HTERT RPE-1 (cell line): ENCODE data around the gene TOR1AIP1.
"Not testable (repeated sequence)": the region's sequence is repeated elsewhere in the genome, so short reads cannot be mapped to it uniquely, and the experiment has no call there.

Experiments
- in situ Hi-C: fragments of 300-500 bp; cut with MboI; formaldehyde crosslinking; loops from 4 replicates; pipeline ENCODE4 v1.14.3; 2020; ENCODE audit warnings: low sequenced_read_pairs

Gene TOR1AIP1

GRCh38 chr1:179882253-179883039 lies at the start of gene TOR1AIP1:
TOR1AIP1 (plus strand) TSS chr1:179882285; CDS start chr1:179882503, 218 bp downstream.
- in situ Hi-C loops = no loop called here

GRCh38 chr1:179836686-179837445 lies 45.2 kb upstream of the TOR1AIP1 start:
- in situ Hi-C loops = not testable (repeated sequence)

DNA sequence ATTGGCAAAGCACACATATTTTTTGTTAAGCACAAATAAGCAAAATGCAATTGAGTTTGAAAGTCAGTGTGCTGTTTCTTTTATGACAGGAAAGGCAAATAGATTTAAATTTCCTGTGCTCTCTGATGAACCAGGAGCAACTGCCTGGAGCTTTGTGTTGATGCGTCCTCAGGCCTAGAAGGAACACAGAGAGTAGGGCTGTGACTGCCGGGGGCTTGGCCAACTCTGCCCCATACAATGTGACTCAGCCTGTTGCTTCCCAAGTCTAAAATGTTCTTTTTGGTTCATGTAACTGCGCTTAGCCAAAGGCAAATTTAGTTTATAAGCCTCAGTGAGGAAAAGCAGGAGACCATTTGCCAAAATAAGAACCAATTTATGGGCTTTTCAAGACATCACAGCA lies 42.0 kb upstream of the TOR1AIP1 start:
- in situ Hi-C loops = no loop called here

- in situ Hi-C loops = no loop called here
Measured at GRCh38 chr1:179848233-179848632, 33.9 kb upstream of the TOR1AIP1 start.

DNA sequence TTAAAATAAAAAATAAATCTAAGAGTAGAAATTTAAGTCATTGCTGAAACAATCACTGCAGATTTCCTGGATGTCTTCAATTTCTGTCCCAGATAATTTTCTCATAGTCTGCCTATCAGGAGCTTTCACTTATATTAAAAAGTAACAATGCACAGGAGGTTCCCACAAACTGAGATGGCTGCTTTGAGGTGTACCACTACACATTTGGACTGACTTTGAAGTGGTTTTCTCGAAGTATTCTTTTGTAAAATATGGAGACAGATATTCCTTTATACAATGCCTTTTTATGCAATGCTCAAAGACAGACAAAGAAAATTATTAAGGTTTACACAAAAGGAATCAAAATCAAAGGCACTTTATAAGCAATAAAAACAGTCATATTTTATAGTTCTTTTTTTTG lies 29.0 kb upstream of the TOR1AIP1 start:
- in situ Hi-C loops = no loop called here

DNA sequence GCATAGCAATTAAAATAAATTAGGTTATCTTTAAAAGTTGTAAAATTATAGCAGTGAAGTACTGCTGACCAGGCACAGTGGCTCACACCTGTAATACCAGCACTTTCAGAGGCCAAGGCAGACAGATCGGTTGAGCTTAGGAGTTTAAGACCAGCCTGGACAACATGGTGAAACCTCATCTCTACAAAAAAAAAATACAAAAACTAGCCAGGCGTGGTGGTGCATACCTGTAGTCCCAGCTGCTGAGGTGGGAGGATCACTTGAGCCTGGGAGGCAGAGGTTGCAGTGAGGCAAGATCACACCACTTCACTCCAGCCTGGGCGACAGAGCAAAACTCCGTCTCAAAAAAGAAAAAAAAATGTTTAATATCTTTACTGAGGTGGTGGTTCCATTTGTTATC lies 26.3 kb upstream of the TOR1AIP1 start:
- in situ Hi-C loops = not testable (repeated sequence)

DNA sequence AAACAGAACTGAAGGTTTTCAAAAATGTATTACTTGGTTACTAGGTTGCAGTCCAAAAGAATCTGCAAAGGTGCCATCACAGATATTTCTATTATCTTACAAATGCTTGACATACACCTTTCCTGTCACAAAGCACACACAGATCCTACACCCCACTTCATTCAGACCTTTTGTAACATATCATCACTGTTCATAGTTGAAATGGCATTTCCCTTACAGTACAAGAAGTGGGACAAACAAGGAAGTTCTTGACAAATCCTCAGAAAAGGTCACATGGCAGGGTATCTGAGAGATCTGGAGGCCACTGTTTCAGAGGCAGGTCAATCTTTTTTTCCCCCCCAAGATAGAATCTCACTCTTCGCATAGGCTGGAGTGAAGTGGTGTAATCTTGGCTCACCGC lies 25.8 kb upstream of the TOR1AIP1 start:
- in situ Hi-C loops = no loop called here

- in situ Hi-C loops = no loop called here
Measured at GRCh38 chr1:179857009-179857408, 25.1 kb upstream of the TOR1AIP1 start.

- in situ Hi-C loops = no loop called here
Measured at GRCh38 chr1:179860652-179861051, 21.4 kb upstream of the TOR1AIP1 start.

GRCh38 chr1:179865377-179865776 lies 16.7 kb upstream of the TOR1AIP1 start:
- in situ Hi-C loops = no loop called here

- in situ Hi-C loops = no loop called here
Measured at GRCh38 chr1:179866616-179867015, 15.5 kb upstream of the TOR1AIP1 start.

DNA sequence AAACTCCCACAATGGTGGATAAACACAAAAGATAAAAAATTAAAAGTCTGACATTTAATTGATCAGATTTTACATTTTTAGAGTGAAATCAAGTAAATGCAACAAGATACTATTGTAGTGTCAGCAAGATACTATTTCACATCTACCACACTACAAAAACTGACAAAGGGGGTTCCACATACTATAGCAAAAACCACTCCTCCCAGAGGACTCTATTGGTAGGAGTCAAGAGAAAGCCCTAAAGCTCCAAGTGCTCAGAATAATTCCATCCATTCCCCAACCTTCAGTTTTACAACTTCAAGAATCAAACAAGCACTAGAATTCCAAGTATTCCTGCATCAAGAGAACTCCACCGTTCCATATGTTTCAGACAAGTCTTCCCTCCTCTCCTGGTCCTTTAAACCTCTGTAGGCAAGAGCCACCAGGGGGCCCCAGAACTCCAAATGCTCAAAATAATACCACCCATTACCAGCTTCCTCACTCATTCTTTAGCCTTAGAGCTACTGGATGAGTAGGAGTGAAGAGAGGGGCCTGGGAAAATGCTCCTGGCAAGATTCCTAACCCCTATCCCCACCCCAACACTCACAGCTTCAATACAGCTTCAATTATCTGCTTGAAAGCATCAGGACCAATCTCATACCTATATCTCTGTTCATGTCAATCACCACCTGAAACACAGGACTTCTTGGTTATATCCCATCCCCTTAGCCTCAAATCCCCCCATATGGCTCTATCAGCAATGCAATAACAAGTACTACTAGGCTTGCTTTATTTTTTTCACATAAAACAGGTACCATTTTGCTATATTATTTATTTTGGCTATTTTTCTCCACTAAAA lies 14.4 kb upstream of the TOR1AIP1 start:
- in situ Hi-C loops = no loop called here

DNA sequence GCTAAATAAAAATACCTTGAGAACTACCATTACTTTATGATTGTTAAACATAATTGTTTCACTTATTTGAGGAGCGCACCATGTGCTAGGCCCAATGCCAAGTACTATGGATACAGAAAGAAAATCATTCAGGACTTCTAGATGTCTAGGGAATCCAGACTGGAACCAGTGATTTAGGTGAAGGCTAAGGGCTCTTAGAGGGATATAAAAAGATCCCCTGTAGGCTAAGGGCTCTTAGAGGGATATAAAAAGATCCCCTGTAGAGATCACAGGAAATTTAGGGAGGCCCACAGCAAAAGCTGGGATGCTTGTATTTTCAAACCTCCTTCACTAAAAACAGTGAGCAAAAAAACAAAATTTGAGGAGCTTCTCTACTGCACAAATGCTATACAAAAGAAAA lies 11.2 kb upstream of the TOR1AIP1 start:
- in situ Hi-C loops = no loop called here

GRCh38 chr1:179871940-179872339 lies 10.1 kb upstream of the TOR1AIP1 start:
- in situ Hi-C loops = no loop called here

- in situ Hi-C loops = no loop called here
Measured at GRCh38 chr1:179872558-179872957, 9.5 kb upstream of the TOR1AIP1 start.

GRCh38 chr1:179873438-179873851 lies 8.6 kb upstream of the TOR1AIP1 start:
- in situ Hi-C loops = no loop called here

- in situ Hi-C loops = no loop called here
Measured at GRCh38 chr1:179875596-179876299, 6.3 kb upstream of the TOR1AIP1 start.

- in situ Hi-C loops = no loop called here
Measured at GRCh38 chr1:179876300-179876715, 5.8 kb upstream of the TOR1AIP1 start.

DNA sequence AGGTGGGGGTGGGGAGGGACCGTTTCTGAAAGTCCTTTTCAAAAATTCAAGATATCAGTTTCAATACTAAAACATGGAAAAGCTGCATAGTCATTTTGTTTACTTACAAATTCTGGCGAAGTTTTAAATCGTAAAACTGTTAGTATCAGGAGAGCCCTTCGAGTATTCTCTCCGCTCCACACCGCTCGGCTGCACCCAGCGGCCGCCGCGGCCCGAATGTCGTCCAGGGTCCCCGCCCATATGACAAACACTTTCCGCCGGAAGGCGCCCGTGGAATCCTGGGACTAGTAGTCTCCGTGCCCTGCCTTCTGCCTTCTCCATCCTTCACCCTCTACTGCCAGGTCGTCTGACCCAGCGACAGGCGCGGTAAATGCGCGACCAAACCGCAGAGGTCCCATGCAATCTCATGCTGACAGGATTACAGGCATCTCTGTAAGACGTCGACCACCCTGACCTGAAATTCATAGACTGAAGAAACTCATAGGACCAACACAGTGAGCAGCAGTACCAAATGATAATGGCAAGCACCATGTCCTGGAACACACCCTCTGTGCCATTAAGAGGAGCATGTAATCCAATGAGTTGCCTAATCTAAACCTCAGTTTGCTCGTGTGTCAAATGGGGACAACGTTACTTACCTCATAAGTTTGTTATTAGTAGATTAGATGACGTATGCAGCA lies 4.4 kb upstream of the TOR1AIP1 start, which contains the start of gene TOR1AIP2:
Gene TOR1AIP2 (minus strand): TSS at position 218 of the 680 bp plus-strand sequence. CDS start 25,138 bp downstream, outside the sequence.
- in situ Hi-C loops = no loop called here

GRCh38 chr1:179879797-179880196 lies 2.3 kb upstream of the TOR1AIP1 start:
- in situ Hi-C loops = no loop called here
